8988T (cell line): Measurements from ENCODE around the gene LOXHD1.
A peak's percentile ranks its signal among the peaks of the same experiment; 100 is the strongest.

Experiments
- DNase-seq: peaks from one replicate; pipeline ENCODE4 v3.0.0; 2011

The LOXHD1 gene

DNA sequence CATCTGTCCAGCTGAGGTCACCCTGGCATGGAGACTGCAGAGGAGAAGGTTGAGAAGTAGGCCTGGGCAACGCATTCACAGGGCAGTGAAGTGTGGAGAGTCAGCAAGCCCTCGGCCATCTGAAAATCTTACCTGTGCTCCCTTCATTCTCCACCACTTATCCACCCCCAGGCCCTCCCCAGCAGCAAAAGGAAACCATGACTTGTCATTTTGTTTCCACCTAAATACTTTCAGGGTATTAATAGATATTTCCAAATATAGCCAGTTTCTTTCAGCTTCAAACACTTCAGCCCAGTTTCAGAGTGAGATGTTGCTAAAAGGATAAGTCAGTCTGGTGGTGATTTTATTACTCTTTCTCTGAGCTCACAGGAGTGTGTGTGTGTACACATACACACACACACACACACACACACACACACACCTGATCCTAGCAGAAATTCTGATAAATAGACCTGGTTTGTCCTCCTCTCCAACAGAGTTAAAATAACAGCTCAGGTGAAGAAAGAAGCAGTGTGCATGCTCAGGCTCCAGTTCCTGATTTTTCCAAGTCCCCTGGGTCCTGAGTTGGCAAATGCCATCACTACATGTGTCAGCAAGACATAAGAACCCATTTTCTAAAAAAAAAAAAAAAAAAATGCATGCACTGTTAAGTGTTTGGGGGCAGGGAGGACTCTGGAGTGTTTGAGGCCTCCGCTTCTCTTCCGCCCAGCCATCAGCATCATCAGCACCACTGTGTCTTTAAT is 82.8 kb downstream of the LOXHD1 start:
- no peak for DNase-seq

DNA sequence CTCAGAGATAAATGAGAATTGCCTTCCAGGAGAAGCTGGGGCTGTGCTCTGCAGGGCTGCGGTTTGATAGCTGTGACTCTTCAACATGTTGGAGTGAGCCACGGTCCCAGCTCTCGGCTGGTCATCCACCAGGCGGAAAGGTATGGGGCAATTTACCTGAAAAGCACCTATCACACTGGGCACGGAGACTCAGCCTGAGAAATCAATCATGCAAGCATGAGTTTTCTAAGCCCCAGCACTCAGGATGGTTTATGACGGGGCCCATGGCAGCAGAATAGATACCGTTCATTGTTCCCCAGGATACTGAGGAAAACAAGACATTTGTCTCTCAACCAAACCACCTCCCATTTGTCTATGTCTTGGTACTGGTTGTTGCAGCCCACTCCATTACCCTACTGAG is 83.9 kb downstream of the LOXHD1 start:
- no peak for DNase-seq

DNA sequence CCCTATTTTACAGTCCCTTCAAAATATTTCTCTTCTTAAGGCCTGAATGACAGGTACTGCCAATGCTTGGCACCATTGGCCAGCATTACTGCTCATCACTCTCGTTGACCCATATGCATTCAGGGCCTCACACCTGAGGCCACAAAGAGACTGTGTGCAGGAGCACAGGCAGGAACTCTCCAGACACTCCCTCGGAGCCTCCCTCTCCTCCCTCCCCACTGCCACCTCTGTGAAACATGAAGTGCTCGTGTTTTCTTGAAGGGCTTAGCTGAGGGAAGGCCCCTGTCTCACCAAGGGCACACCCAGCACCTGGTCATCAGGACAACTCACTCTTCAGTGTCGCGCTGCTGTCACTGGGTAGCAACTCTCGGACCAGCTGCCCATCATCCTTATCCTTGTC is 85.3 kb downstream of the LOXHD1 start:
- DNase-seq, result no peak

DNA sequence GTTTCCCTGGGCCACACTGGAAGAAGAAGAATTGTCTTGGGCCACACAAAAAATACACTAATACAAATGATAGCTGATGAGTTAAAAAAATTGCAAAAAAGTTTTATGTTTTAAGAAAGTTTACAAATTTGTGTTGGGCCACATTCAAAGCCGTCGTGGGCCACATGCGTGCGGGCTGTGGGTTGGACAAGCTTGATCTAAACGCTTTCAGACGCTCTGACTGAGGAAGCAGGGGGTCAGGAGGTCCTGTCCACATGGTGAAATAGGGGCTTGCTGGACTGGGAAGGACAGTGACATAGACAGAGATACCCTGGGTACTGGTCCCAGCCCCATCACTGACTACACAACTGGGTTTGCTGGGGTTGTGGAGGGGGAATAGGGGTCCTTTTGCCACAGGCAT is 86.4 kb downstream of the LOXHD1 start:
- no peak for DNase-seq

DNA sequence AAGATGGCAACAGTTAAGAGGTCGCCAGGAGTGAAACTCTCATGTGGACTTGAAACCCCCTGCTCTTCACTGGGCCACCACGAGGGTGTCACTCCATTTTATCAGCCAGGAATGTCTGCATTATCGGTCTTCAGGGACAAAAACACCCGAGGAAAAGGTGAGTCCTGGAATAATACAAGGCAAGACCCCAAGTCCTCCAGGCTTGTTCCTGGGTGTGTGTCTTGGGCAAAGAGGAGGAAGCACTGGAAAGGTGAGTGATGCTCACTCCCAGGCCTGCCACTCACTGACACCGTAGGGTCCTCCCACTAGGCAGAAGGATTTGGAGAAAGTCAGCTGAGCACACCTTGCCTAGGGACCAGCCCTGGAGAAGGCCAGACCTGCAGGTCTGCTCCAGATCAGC is 86.9 kb downstream of the LOXHD1 start:
- DNase-seq, result no peak

DNA sequence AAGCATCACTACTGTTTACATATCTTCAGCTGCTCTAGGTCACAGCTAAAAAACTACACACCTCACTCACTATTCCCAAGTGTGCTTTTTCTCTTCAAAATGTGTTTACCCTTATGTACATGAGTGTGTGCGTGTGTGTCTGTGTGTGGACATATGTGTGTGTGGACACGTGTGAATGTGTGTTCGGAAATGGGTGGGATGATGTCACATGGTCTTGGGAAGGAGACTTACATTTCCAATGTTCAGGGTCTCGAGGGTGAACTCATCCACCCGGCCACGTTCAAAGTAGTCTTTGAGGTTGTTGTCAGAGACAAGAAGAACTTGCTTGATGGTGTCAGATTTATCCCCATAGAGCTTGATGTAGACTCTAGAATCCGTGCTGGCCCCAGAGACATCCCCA is 87.8 kb downstream of the LOXHD1 start:
- no peak for DNase-seq

DNA sequence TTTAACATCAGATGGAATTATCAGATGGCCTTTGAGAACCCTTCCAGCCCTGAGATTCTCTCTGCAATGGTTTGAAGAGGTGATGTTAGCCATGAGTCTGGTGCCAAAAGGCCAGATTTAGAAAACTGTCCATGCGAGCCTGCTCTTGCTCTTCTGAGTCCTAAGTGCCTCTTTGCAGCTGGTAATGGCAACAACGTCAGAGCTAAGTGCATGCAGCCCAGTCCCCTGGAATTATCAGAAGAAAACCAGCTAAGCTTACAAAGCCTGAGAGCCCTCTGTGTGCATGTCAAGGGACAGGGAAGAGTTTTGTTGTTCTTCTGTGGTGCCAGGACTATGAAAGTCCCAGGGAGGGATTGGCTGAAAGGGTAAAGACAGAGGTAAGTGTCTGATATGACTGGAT is 89.8 kb downstream of the LOXHD1 start:
- no peak for DNase-seq

DNA sequence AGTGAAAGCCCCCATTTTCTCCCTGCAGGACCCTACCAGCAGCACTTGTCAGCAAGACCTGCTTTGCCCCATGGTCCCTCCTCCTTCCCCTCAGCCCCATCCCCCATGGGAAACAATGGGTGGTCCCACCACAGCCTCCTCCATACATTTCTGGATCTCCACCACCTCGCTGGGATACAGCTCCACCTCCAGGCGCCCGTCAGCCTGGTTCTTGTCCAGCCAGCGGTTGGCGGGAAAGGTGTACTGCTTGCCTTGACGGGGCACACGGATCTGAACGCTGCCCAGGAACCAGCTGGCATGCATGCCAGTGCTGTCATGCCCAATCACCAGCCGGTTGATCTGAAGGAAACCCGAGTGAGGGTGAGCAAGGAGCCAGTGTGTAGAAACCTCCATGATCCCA is 90.9 kb downstream of the LOXHD1 start:
- no peak for DNase-seq

DNA sequence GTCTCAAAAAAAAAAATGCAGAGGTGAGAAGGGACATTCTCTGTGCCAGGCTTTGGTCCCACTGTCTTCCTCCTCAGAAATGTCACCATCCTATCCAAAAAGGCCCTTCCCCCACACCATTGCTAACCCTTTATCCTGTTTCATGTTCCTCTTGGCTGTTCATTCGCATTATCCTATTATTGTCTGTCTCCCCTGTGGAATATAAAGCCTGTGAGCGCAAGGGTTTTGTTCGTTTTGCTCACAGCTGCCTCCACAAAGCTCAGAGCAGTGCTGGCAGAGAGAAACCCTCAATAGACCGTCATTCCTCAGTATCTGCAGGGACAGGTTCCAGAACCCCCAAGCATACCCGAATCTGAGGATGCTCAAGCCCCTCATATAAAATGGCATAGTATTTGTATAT is 91.8 kb downstream of the LOXHD1 start:
- DNase-seq, result no peak

DNA sequence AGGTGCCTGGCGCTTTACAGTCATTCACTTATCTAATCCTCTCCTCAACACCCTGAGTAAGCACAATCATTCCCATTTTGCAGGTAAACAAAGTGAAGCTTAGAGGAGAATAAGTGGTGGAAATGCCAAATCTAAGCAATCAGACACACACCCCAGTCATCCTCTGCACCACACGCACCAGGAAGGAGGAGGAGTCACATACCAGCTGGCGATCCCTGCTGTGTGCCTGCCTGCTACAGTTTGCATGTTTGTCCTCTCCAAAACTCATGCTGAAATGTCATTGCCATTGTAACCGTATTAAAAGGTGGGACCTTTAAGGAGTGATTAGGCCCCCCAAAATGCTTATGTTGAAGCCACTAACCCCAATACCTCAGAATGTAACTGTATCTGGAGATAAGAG is 93.7 kb downstream of the LOXHD1 start:
- no peak for DNase-seq

DNA sequence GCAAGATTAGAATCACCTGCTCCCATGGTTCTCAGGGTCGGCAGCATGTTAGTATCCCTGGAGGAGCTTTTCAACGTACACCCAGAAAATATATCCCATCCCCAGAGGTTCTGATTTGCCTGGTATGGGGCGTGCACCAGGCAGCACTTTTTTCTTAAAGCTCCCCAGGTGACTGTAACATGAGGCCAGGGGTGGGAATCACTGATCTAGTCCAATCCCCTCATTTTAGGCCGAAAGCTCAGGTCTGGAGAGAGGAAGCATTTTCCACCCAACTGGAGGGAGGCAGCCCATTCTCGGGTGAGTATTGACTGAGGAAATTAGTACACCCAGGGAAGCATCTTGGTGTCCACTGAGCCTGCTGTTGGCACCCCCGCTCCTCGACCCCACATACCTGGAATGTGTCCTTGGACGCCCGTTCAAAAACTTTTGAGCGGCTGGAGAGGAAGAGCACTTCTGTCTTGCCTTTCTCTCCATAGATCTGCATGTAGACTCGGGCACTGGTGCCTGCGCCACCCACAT is 94.3 kb downstream of the LOXHD1 start:
- no peak for DNase-seq

DNA sequence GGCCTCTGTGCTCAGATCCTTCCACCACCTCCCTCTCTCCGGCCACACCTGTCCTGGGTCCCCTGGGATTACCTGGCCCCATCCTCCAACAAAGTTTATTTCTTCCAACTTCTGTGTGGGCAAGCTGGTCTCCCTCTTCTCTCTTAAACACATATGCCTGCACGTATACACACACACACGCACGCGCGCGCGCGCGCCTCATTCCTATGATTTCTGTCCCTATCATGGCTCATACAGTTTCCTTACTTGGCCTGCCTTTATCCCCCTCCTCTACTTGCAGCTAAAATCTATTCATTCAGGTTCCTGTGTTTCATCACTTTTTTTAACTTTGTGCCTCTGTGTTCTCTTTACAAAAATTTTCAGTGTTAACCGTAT is 96.4 kb downstream of the LOXHD1 start:
- DNase-seq, result no peak

DNA sequence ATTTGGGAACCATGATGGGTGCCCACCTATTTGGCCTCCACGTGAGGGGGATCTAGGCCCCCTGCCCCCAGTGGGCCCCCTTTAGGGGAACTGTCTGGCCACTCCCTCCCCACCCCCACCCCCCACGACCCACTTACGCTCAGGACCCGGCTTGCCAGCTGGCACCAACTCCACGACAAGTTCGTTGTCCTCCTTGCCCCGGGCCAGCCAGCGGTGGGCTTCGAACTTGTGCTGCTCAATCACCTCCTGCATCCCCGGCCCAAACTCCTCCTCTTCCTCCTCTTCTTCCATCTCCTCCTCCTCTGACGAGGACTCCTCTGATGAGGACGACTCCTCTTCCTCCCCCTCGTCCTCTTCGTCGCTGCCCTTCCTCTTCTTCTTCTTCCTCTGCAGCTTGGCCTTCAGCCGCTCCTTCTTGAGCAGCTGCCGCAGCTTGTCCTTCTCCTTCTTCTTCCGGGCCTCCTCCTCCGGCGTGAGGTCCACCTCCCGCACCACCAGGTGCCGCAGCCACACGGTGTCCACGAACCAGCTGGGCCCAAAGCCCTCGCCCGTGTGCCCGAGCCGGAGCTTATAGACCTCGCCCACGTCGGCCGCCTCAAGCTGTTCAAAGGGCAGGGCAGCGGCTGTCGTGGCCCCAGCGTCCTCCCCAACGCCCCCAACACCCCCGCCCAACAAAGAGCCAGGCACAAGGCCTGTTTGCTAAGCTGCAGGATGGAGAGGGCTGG is 96.9 kb downstream of the LOXHD1 start:
- no peak for DNase-seq

DNA sequence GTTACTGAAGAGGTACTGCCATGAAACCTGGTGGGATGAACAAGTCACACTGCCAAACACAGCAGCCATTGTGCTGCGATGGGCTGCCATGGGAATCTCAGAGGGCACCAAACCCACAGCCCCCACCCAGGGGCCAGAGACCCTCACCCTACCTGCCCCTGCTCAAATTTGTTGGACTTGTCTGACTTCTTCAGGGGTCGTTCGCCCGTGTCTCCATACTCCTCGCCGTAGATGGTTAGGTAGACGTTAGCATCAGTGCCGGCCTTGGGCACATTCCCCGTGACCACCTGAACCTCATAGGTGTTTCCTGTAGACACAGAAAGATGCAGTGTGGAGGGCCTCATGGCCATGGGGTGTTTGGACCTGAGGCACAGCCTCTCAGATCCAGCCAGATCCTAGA is 97.7 kb downstream of the LOXHD1 start:
- DNase-seq, result no peak

DNA sequence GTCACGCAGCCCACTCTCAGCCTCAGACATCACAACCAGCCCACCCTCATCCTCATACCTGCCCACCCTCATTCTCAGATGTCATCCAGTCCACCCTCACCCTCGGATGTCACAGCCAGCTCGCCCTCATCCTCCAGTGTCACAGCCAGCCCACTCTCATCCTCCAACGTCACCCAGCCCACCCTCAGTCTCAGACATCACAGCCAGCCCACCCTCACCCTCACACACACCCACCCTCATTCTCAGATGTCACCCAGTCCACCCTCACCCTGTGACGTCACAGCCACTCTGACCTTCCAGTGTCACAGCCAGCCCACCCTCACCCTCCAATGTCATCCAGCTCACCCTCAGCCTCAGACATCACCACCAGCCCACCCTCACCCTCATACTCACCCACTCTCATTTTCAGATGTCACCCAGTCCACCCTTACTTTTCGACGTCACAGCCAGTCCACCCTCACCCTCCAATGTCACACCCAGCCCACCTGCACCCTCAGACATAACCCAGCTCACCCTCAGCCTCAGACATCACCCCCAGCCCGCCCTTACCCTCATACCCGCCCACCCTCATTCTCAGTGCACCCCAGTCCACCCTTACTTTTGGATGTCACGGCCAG is 100.3 kb downstream of the LOXHD1 start:
- no peak for DNase-seq

DNA sequence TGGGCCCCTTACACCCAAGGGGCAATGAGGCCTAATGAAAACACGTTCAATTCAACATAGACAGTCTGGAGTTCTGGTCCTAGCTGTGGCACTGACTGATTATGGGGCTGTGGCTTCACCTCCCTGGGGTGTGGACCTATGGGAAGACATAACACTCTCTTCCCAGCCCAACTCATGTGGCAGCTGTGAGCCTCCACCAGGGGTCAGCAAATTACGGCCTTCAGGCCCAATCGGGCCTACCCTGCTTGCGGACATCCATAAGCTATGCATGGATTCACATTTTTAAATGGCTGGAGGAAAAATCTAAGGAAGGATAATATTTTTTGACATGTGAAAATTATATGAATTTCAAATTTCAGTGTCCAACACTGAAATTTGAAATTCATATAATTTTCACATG is 101.3 kb downstream of the LOXHD1 start:
- peak; percentile 82 for DNase-seq

DNA sequence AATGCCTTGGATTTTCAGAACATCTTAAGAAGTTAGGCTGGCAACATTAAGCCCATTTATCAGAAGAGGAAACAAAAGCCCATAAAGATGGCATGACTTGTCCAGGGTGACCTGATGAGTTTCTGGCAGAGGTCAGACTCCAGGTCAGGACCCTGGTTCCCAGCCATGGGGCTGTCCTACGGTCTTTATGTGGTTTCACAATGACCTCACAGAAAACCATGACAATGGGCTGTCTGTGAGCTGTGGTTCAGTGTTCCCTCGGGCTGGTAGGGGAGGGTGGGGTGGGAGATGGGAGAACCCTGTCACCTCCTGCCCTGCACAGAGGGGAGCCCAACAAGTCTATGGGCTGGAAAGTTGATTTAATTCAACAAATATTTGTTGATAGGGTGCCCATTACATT is 101.8 kb downstream of the LOXHD1 start:
- no peak for DNase-seq

DNA sequence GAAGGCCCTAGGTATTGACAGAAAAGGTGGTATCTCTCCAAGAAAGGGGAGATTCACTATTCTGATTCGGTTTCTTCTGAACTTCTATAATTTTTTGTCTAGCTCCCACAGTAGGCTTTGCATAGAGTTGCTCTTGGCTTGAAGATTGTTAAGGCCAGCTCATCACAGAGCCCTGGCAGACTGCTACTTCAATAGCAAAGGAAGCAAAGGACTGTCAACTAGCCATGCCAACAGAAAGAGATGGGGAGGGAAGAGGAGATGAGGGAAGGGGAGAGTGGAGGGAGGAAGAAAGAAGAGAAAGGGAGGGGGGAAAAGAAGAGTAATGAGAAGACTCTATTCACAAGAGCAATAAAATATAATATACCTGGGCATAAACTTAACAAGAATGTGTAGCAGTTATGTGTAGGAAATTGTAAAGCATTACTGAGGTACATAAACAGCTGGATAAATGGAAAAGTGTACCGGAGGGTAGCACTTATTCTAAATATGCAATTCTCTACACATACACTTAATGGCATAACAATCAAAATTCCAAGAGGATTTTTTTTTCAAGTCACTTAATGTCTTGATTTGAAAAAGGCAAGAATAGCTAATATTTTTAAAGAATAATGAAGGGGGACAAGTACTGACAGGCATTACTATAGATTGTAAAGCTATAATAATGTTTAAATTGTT is 102.5 kb downstream of the LOXHD1 start:
- DNase-seq, result no peak

DNA sequence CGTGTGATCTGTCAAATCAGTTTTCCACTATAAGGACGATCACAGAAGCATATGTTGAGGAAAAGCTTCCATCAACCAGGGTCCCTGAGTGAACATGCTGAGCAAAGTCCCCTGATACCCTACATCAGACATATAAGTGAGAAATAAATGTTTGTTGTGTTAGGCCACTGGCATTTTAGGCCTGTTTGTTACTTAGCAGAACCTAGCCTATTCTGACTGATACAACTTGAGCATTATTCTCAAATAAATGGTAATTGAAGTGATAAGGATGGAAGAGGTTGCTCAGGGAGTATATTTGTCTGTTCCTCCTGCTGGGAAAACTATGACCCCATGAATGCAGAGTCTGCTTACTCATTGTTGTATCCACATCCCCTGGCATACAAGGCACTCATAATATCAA is 106.4 kb downstream of the LOXHD1 start:
- DNase-seq, result no peak

DNA sequence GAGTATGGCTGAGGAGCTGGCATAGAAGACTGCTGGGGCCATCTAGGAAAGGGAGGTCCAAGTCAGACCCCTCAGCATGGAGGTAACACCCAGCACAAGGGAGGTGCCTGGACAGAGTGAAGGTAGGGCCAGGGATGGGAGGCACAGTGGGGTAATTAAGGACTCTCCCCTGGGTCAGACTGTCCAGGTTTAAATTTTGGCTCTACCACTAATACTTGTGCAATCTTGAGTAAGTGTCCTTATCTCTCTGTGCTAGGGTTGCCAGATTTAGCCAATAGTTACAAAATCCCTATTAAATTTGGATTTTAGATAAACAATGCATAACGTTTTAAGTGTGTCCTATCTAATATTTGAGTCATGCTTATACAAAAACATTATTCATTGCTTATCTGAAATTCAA is 109.5 kb downstream of the LOXHD1 start:
- DNase-seq, result no peak

DNA sequence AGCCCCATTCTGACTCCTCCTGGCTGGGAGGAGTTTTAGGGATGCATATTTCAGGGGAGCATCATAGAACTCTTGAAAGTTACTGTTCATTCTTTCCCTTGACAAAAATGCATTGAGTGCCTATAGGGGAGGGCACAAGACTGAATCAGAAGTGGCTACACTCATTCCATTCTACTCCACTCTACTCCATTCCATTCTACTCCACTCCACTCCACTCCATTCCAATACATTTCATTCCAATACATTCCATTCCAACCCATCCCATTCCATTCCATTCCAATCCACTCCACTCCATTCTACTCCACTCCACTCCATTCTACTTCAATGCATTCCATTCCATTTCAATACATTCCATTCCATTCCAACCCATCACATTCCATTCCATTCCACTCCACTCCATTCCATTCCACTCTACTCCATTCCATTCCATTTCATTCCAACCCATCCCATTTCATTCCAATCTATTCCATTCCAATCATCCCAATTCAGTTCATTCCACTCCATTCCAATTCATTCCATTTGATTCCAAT is 110.8 kb downstream of the LOXHD1 start:
- no peak for DNase-seq

DNA sequence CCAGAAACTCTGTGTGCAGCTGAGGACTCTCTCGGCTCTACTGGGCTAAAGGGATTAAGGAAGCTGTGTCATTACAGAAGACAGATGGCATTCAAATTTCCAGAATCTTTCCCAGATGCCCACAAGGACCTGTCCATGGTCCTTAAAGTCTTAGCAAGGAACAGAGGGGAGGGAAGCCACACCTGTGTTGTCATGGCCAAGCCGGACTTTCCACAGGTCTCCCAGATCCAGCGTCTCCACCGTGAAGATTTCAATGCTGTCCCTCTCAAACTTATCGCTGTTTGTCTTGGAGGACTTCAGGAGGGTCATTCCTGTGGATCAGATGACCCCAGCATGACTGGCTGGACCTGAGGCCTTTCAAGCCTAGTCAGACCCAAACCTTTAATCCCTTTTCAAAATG is 114.5 kb downstream of the LOXHD1 start:
- no peak for DNase-seq

DNA sequence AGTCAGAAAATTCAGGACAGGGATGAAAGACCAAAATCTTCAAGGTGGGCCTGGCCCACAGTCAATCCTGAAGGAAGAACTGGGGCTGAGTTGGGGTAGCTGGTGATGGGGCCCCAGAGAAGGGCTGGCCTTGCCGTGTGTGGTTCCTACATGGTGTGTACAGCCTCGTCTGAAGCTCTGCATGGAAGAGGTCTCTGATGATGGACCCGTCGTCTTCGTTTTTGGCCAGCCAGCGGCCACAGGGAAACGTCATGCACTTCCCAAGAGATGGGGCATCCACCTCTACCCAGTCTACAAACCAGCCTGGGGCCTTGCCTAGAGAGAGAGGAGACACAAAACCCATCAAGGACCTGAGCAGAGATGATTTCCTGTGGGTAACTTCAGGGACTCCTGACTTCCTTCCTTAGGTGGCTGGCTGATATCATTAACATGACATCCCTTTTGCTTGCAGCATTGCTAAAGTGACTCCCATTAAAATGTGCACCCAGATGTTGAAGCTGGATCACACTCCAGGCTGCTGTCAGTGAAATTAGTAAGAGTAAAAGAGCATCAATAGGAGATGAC is 115.3 kb downstream of the LOXHD1 start:
- DNase-seq, result no peak
